A549 (cell line): ENCODE results near the gene CEP57L1.
"Not testable (repeated sequence)": the region's sequence is repeated elsewhere in the genome, so short reads cannot be mapped to it uniquely, and the experiment has no call there.

Source experiments
- CBX8 ChIP-seq: fragments of 200-600 bp; sonication (generic); IDR thresholded peaks from 2 replicates; pipeline ENCODE4 v1.6.1; 2016
- POLR2A ChIP-seq: IDR thresholded peaks from 2 replicates; pipeline ENCODE4 v1.6.1; 2012; ENCODE audit warnings: mild to moderate bottlenecking, low read length
- RAD21 ChIP-seq, 2 experiments: fragments of >200 bp in 1 of 2; sonication (Bioruptor Twin) in 1 of 2; formaldehyde crosslinking in 1 of 2; IDR thresholded peaks in 1 of 2; conservative IDR thresholded peaks in 1 of 2; 2 replicates in 1 of 2; 3 replicates in 1 of 2; pipeline ENCODE4 v1.6.1; 2012 to 2018; ENCODE audit warnings: inconsistent platforms in 1 of 2
- SREBF2 ChIP-seq: fragments of 450-650 bp; IDR thresholded peaks from 2 replicates; pipeline ENCODE4 v1.6.1; 2014; ENCODE audit warnings: mild to moderate bottlenecking, moderate library complexity
- TP53 ChIP-seq: fragments of 250-450 bp; sonication (Bioruptor Pico); IDR thresholded peaks from 2 replicates; pipeline ENCODE4 v1.5.0; 2021; ENCODE audit warnings: mild to moderate bottlenecking, moderate library complexity
- TF ChIP-seq, protein P1 (sequence below): fragments of >200 bp; sonication (Bioruptor Twin); formaldehyde crosslinking; IDR thresholded peaks from 3 replicates; pipeline ENCODE4 v1.5.1; 2016
- TF ChIP-seq, protein P2 (sequence below): IDR thresholded peaks from 2 replicates; pipeline ENCODE4 v1.6.1; 2012
- TF ChIP-seq, protein P3 (sequence below): fragments of 150-350 bp; IDR thresholded peaks from 2 replicates; pipeline ENCODE4 v1.6.1; 2014; ENCODE audit warnings: low read depth, mild to moderate bottlenecking, low read length

DNA sequence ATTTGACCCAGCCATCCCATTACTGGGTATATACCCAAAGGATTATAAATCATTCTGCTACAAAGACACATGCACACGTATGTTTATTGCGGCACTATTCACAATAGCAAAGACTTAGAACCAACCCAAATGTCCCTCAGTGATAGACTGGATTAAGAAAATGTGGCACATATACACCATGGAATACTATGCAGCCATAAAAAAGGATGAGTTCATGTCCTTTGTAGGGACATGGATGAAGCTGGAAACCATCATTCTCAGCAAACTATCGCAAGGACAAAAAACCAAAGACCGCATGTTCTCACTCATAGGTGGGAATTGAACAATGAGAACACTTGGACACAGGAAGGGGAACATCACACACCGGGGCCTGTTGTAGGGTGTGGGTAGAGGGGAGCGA, 40.7 kb downstream of the CEP57L1 start:
- not testable (repeated sequence) for TF ChIP-seq SREBF2; RAD21 (conservative IDR thresholded peaks at IDR 0.05 in 1 of 2, IDR thresholded peaks at IDR 0.05 in 1 of 2); POLR2A; TP53 (CRISPR knock-in tag); CBX8
- TF ChIP-seq, protein P1, sequence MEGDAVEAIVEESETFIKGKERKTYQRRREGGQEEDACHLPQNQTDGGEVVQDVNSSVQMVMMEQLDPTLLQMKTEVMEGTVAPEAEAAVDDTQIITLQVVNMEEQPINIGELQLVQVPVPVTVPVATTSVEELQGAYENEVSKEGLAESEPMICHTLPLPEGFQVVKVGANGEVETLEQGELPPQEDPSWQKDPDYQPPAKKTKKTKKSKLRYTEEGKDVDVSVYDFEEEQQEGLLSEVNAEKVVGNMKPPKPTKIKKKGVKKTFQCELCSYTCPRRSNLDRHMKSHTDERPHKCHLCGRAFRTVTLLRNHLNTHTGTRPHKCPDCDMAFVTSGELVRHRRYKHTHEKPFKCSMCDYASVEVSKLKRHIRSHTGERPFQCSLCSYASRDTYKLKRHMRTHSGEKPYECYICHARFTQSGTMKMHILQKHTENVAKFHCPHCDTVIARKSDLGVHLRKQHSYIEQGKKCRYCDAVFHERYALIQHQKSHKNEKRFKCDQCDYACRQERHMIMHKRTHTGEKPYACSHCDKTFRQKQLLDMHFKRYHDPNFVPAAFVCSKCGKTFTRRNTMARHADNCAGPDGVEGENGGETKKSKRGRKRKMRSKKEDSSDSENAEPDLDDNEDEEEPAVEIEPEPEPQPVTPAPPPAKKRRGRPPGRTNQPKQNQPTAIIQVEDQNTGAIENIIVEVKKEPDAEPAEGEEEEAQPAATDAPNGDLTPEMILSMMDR: not testable (repeated sequence)
- TF ChIP-seq, protein P2, sequence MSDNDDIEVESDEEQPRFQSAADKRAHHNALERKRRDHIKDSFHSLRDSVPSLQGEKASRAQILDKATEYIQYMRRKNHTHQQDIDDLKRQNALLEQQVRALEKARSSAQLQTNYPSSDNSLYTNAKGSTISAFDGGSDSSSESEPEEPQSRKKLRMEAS: not testable (repeated sequence)
- TF ChIP-seq, protein P3, sequence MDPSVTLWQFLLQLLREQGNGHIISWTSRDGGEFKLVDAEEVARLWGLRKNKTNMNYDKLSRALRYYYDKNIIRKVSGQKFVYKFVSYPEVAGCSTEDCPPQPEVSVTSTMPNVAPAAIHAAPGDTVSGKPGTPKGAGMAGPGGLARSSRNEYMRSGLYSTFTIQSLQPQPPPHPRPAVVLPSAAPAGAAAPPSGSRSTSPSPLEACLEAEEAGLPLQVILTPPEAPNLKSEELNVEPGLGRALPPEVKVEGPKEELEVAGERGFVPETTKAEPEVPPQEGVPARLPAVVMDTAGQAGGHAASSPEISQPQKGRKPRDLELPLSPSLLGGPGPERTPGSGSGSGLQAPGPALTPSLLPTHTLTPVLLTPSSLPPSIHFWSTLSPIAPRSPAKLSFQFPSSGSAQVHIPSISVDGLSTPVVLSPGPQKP: not testable (repeated sequence)
